T-helper 1 cell treated with Interleukin-12 subunit alpha and Interleukin-12 subunit beta and Interleukin-4 antibody, amounts not matched to agents 30 ng/mL and 1 ng/mL, for 36 hours (primary cell): Measurements from ENCODE around the gene SRP54. TPM values are rescaled to one million over a fixed set of nuclear protein-coding genes. Genes with fewer than 3 reads are reported as not detected.
"Not testable (repeated sequence)": the region's sequence is repeated elsewhere in the genome, so short reads cannot be mapped to it uniquely, and the experiment has no call there.

ENCODE experiments used
- intact Hi-C: fragments of 100-400 bp; cut with micrococcal nuclease; formaldehyde crosslinking; loops from one replicate; pipeline ENCODE4 v1.15.1; 2024
- total RNA-seq: library from RNA; stranded (reverse); gene quantifications from 2 replicates; pipeline ENCODE4 v1.2.3, GENCODE V29; 2022

Gene SRP54
- total RNA-seq, 1 donor from 2014 or later = 68.4 TPM

DNA sequence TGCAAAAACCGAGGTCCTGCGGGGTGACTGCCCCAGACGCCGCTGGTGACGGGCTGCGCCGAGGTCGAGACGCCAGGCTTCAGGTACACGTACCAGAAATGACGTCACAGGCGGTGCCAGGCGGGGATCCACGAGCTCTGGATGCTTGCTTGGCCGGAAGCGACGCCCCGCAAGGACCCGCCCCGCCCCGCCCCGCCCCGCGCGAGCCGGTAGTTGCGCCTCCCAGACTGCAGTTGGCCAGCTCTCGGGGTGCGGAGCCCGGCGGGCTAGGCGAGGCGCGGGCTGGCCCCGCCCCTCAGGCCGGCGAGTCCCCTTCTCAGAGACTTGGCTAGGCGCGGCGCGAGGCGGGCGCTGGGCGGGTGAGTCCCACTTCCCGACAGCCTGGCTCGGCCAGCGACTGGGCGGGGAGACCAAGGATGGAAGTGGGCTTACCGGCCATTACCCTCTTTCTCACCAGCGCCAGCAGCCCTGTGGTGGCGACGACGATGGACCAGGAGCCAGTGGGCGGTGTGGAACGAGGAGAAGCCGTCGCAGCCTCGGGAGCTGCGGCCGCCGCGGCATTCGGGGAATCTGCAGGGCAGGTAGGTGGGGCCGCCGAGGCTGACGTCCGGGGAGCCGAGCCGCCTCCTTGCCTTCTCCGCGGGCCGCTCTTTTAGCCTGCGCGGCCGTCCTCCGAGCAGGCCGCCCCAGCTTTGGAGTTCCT, 63.4 kb downstream of the SRP54 start, which contains the start of gene FAM177A1:
FAM177A1 (plus strand) TSS at position 225 of the 703 bp plus-strand sequence; CDS start at position 417, 192 bp downstream.
- intact Hi-C loops = loop anchor here (1.0 to 5.0 kb wide), 13 partner anchors 64 to 780 kb away; partner anchors contain the start of genes BRMS1L, CFL2, EAPP and NFKBIA

DNA sequence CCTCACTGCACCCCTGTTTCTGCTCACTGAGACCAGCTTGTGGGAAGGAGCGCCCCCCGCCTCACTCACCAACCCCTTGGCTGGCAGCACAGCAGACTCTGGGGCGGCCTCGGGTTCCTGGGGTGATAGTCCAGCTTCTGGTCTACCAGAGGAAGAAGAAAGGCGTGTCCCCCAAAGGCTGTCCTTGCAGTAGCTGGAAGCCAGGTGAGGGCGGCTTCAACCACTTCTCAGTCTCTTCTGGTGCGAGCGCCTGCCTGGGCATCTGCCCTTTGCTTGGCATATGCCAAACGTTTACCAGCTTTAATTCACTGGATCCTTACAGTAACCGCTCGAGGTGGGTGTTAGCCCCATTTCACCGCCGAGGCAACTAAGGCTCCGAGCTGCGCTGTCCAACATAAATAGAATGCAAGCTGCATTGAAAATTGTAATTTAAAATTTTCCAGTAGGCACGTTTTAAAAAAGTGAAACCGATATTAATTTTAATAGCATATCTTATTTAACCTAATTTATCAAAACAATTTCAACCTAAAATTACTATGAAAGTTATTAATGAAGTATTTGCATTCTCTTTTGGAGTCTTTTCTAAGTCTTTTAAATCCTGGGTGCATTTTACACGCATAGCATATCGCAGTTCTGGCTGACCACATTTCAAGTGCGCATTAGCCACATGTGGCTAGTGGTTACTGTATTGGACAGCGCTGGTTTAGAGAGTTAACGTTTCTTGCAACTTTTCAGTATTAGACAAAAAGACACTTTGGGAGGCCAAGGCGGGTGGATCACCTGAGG, 64.2 kb downstream of the SRP54 start:
- intact Hi-C loops = loop anchor here (1.0 to 5.0 kb wide), 13 partner anchors 65 to 779 kb away; partner anchors contain the start of genes BRMS1L, CFL2, EAPP and NFKBIA

DNA sequence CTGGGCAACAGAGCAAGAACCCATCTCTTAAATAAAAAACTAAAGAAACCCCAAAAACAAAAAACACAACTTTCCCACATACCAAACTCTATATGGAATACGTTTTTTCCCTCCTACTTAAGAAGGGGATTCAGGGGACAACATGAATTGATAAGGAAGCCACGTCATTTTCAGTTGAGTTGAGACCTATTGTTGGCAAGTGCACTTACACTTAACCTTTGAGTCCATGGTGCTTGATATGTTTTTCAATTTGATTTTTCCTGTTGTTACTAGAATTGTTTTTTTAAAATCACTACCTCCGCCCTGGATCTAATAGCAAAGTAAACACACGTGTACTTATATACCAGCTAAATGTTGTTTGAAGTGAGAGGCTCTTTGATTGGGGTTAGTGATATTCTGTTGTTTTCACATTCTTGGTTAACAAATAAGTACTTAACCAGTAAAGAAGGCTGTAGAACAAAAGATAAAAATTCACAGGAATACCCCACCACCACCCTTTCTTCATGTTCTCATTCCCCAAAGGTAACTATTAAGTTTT, 65.3 kb downstream of the SRP54 start:
- intact Hi-C loops = loop anchor here (5.0 kb wide), 1 partner anchor 511 kb away; the partner anchor contains the start of gene EAPP

DNA sequence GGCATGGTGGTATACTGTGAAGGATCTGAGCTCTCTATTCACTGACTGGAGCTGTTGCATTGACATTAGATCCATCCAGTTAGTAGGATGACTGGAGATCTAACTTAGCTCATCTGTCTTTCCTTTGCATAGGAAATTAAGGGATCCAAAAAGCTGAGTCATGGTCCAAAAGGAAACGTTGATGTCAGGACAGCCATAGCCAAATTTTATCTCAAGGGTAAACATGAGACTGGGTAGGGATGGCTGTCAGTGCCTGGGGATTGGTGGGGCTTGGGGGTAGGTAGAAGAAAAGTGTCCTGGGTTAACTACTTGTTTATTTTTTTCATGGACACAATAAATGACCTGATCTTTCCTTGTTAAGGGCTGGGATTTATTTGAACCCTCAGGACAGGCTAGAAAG, 67.9 kb downstream of the SRP54 start:
- intact Hi-C loops = no loop called here

DNA sequence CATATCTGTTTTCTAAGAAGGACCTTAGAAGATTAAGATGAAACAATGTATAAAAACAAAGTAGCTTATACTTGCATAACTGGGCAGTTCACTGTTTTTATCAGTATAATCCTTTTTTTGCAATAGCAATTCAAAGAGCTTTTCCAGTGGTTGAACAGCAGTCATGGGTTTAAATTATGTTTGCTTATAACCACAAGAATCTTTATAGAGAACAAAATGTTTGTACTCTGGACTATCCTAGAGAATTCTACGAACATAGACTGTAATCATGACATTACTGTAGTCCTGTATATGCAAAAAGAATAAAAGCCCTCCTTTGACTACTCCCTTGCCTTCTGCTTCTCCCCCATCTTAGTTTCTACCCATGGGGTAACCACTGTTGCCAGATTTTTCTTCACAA, 69.0 kb downstream of the SRP54 start:
- intact Hi-C loops = no loop called here

DNA sequence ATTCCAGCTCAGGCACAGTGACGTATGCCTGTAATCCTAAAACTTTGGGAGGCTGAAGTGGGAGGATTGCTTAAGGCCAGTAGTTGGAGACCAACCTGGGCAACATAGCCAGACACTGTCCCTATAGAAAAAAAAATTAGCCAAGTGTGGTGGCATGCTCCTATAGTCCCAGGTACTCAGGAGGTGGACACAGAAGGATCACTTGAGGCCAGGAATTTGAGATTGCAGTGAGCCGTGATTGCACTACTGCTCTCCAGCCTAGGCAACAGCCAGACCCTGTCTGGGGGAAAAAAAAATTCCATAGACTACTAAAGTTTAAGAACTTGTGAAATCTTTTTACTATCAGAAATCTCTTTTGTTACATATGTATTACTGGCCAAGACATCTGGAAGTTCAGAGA, 69.8 kb downstream of the SRP54 start:
- intact Hi-C loops = no loop called here

DNA sequence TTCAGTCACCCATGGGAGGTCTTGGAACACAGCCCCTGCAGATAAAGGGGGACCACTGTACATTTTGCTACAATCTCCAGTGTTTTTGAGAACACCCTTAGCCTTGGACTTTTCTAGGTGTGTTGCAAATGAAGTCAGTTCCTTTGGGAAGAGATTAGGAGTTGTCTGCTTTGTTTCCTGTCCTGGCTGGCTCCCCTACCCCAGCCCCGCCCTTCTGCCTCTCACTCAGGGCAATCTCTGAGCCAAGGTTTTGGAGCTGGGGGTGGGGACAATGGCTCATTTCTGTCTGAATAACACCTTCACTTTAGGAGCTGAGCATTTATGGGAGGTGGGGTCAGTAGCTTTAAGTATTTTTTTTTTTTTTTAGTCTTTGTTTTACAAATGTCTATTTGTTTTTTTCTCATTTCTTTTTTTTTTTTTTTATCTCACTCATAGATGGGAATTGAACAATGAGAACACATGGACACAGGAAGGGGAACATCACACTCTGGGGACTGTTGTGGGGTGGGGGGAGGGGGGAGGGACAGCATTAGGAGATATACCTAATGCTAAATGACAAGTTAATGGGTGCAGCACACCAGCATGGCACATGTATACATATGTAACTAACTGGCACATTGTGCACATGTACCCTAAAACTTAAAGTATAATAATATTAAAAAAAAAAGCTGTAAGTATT, 78.5 kb downstream of the SRP54 start:
- intact Hi-C loops = not testable (repeated sequence)

DNA sequence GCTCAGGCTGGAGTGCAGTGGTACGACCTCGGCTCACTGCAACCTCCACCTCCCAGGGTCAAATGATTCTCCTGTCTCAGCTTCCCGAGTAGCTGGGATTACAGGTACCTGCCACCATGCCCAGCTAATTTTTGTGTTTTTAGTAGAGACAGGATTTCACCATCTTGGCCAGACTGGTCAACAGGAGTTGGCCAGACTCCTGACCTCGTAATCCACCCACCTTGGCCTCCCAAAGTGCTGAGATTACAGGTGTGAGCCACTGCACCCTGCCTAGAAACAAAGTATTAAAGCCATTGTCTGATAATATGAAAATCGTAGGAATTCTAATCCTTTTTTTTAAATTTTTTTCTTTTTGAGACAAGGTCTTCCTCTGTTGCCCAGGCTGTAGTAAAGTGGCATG, 82.9 kb downstream of the SRP54 start:
- intact Hi-C loops = not testable (repeated sequence)

DNA sequence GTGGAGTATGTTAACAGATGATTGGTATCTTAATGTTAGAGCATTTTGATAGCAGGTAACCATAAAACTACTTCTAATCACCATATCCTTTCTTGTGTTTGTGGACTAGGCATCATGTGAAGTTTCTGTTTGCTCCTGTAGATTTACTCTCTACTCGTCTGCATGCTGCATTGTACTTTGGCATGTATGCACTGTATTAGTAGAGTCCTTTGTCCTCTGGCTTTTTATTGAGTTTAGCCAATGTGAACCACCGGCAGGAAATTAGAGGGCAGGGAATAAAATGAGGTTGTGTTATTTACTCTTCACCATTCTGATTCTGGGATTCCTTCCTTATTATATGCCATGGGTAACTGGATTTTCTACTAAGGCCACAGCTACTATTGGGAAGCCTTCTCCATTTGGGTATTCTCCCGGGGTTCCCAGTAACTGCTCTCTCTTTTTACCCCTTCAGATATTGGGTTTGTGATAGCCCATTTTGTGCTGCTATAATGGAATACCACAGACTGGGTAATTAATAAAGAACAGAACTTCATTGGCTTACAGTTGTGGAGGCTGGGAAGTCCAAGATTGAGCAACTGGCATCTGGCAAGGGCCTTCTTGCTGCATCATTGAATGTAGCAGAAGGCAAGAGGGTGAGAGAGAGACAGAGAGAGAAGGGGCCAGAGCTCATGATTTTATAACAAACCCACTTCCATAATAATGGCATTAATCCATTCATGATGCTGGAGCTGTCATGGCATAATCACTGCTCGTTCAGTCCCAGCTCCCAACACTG, 85.6 kb downstream of the SRP54 start:
- intact Hi-C loops = no loop called here

DNA sequence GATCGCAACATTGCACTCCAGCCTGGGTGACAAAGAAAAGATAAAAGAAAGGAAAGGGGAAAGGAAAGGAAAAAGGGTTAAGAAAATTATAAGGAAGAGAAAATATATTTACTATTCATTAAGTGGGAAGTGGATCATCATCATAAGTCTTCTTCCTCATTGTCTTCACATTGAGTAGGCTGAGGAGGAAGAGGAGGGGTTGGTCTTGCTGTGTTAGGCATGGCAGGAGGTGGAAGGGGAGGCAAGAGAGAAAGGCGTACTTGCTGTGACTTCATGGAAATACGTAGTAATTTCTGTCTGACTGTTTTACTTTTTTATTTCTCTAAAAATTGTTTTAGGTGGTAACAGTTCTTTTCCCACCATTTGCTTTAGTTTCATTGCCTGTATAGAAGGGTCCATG, 89.4 kb downstream of the SRP54 start:
- intact Hi-C loops = no loop called here

DNA sequence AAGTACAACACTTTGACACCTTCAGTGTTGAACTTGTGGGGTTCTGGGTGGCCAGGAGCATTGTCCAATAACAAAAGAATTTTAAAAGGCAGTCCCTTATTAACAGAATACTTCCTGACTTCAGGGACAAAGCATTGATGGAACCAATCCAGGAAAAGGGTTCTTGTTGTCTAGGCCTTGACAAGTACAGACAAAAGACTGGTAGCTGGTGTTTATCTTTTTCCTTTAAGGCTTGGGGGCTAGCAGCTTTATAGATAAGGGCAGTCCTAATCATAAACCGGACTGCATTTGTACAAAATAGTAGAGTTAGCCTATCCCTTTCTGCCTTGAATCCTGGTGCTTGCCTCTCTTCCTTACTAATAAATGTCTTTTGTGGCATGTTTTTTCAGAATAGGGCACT, 90.7 kb downstream of the SRP54 start:
- intact Hi-C loops = no loop called here

DNA sequence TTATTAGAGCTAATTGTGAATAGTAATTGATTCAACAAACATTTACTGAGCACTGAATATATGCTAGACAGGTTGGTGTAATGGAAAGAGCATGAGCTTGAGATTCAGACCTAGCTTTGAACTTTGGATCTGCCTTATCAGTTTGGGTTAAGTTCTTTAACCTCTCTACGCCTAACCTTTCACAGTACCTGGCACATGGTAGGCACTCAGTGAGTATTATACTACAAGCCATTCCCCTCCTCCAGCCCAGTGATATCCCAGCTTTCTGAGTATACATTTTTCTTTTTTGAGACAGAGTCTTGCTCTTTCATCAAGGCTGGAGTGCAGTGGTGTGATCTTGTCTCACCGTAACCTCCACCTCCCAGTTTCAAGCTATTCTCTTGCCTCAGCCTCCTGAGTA, 95.3 kb downstream of the SRP54 start:
- intact Hi-C loops = no loop called here

Other genes with a start within 250 kb of the SRP54 start
- gene BAZ1A, start 107.6 kb upstream of the SRP54 start, total RNA-seq = 55.0 and 58.6 TPM in 2 replicates
- 45.0 and 48.7 TPM in 2 replicates for gene FAM177A1, start 63.3 kb downstream of the SRP54 start, total RNA-seq
- gene PPP2R3C, start 139.0 kb downstream of the SRP54 start, total RNA-seq = 43.1 and 44.2 TPM in 2 replicates
- 38.7 and 43.2 TPM in 2 replicates for gene PRORP, start 139.6 kb downstream of the SRP54 start, total RNA-seq